SKM-1 treated with dmso at 0.1 percent for 144 hours (cell line): ENCODE data around the gene SFXN5.
"Not testable (repeated sequence)": the region's sequence is repeated elsewhere in the genome, so short reads cannot be mapped to it uniquely, and the experiment has no call there.

Source experiments
- DNase-seq: peaks from one replicate; lab custom pipeline; 2025; ENCODE audit not compliant: unreplicated experiment; lab: John Stamatoyannopoulos, UW

The SFXN5 gene

GRCh38 chr2:73101626-73102256 lies 30.2 kb upstream of the SFXN5 start:
- no peak for DNase-seq

- no peak for DNase-seq
These were observed 29.4 kb upstream of the SFXN5 start for GRCh38 chr2:73100956-73101355.

- DNase-seq: no peak
These were observed 28.0 kb upstream of the SFXN5 start for GRCh38 chr2:73099486-73099885.

GRCh38 chr2:73095910-73096309 lies 24.4 kb upstream of the SFXN5 start:
- no peak for DNase-seq

GRCh38 chr2:73093601-73094218 lies 22.2 kb upstream of the SFXN5 start:
- DNase-seq: not testable (repeated sequence)

- DNase-seq: peak; percentile 56
These were observed 20.8 kb upstream of the SFXN5 start for GRCh38 chr2:73092146-73092783.

GRCh38 chr2:73091696-73092095 lies 20.2 kb upstream of the SFXN5 start:
- DNase-seq: peak; percentile 56

- no peak for DNase-seq
These were observed 19.7 kb upstream of the SFXN5 start for GRCh38 chr2:73091164-73091563.

GRCh38 chr2:73089270-73090030 lies 17.9 kb upstream of the SFXN5 start:
- DNase-seq: no peak

- no peak for DNase-seq
These were observed 17.2 kb upstream of the SFXN5 start for GRCh38 chr2:73088703-73089102.

- no peak for DNase-seq
These were observed 16.7 kb upstream of the SFXN5 start for GRCh38 chr2:73088211-73088610.

- DNase-seq: no peak
These were observed 15.8 kb upstream of the SFXN5 start for GRCh38 chr2:73087311-73087710.

- peak; percentile 42 for DNase-seq
These were observed 14.2 kb upstream of the SFXN5 start for GRCh38 chr2:73085691-73086090.

GRCh38 chr2:73084971-73085370 lies 13.5 kb upstream of the SFXN5 start:
- no peak for DNase-seq

- no peak for DNase-seq
These were observed 12.6 kb upstream of the SFXN5 start for GRCh38 chr2:73083886-73084800.

GRCh38 chr2:73082523-73083410 lies 11.3 kb upstream of the SFXN5 start:
- DNase-seq: no peak

GRCh38 chr2:73081181-73081671 lies 9.7 kb upstream of the SFXN5 start:
- DNase-seq: no peak

GRCh38 chr2:73080321-73081131 lies 9.0 kb upstream of the SFXN5 start:
- DNase-seq: no peak

- no peak for DNase-seq
These were observed 8.1 kb upstream of the SFXN5 start for GRCh38 chr2:73079636-73080035.
